BJ (cell line): Measurements from ENCODE around the gene VANGL1. TPM values are rescaled to one million over a fixed set of nuclear protein-coding genes. Genes with fewer than 3 reads are reported as not detected.

Experiments
- CTCF ChIA-PET: fragments of 350-600 bp; formaldehyde crosslinking; extraction: SDS; loops from one replicate; lab custom pipeline; 2021; ENCODE audit warnings: antibody characterized with exemption, inconsistent platforms; lab: Yijun Ruan, JAX
- POLR2A ChIA-PET: fragments of 300-600 bp; sonication (Branson Sonifier 250); formaldehyde crosslinking; extraction: SDS; loops from one replicate; lab custom pipeline; 2021; ENCODE audit warnings: antibody characterized with exemption; lab: Charles Lee
- DNase-seq: peaks from one replicate; pipeline ENCODE4 v3.0.0-alpha.2; 2011; ENCODE audit warnings: low read depth
- H3K27me3 ChIP-seq: 2 replicates; pipeline ENCODE4 v1.6.0; 2011; ENCODE audit warnings: low read length; ENCODE audit not compliant: control insufficient read depth, insufficient read depth
- H3K36me3 ChIP-seq: 2 replicates; pipeline ENCODE4 v1.5.1; 2011; ENCODE audit warnings: low read length; ENCODE audit not compliant: control insufficient read depth, insufficient read depth
- H3K4me3 ChIP-seq: 2 replicates; pipeline ENCODE4 v1.5.1; 2011; ENCODE audit warnings: low read depth, mild to moderate bottlenecking, control low read depth, low read length
- CTCF ChIP-seq: IDR thresholded peaks from 2 replicates; pipeline ENCODE4 v1.5.1; 2011; ENCODE audit warnings: low read depth, mild to moderate bottlenecking, control low read depth, inconsistent platforms, low read length, moderate library complexity; ENCODE audit not compliant: insufficient read depth
- polyA plus RNA-seq: library from polyadenylated mRNA; depleted of rRNA; stranded (reverse); fragments of >200 nt; gene quantifications from 2 replicates; pipeline ENCODE4 v1.2.3, GENCODE V29; 2011; rRNA removed
- small RNA-seq: library from RNA; depleted of rRNA; stranded (forward); fragments of <200 nt; gene quantifications from one replicate; pipeline ENCODE3, GENCODE V24; 2012; ENCODE audit warnings: low replicate concordance, low read depth; ENCODE audit not compliant: insufficient read length

The VANGL1 gene
- polyA plus RNA-seq, 1 experiment, result 11.6 TPM

GRCh38 chr1:115744646-115745275 is 103.0 kb downstream of the VANGL1 start:
- TF ChIP-seq CTCF, result no peak
- Histone ChIP-seq H3K27me3 (peaks cover 2% of the 10 kb centered on the region), H3K36me3 (no peaks in the 10 kb centered on the region), H3K4me3 (no peak overlapping the region)
- ChIA-PET POLR2A (no interaction called here), CTCF (interaction anchor here (1.0 kb wide), 1 partner anchor 99 kb away, joined by 3 read pairs; no protein-coding TSS in a partner anchor)
- no peak for DNase-seq

- DNase-seq, result no peak
- ChIA-PET CTCF (interaction anchor here (1.1 kb wide), 1 partner anchor 25 kb away, joined by 3 read pairs; no protein-coding TSS in a partner anchor), POLR2A (no interaction called here)
- no peaks in the 10 kb centered on the region for H3K36me3 ChIP-seq
- peaks cover 2% of the 10 kb centered on the region for H3K27me3 ChIP-seq
- TF ChIP-seq CTCF, result no peak
- H3K4me3 ChIP-seq, result no peak overlapping the region
Observed at GRCh38 chr1:115746021-115746690, 104.4 kb downstream of the VANGL1 start.

Small RNA genes within 50 kb of the gene (small RNA-seq; reads per million reads assigned to genes)
- gene RF00406 (not detected), gene RN7SL420P (not detected)

Other genes starting within 250 kb of the VANGL1 start
- gene CASQ2, start 126.7 kb downstream of the VANGL1 start, polyA plus RNA-seq, result not detected in 2 replicates
- not detected in 2 replicates for gene NHLH2, start 199.2 kb downstream of the VANGL1 start, polyA plus RNA-seq